ENCODE results near the gene ERRFI1.

DNA sequence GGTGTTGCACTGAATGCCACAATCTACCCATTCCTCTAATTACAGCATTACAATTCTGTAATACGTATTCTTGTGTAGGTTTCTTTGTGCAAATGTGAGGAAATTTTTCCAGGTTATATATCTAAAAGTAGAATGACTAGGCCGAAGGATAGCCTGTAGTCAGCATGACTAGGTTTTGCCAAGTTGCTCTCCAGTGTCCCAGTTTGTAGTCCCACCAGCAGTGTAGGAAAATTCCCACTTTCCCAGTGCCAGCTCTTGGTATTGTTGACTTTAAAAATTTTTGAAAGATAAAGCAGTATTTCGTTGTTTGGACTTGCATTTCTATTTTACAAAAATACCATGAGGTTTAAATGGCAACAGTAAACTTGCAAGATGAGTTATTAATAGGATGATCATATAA is 61.6 kb downstream of the ERRFI1 start:
- TF ChIP-seq, protein P1, sequence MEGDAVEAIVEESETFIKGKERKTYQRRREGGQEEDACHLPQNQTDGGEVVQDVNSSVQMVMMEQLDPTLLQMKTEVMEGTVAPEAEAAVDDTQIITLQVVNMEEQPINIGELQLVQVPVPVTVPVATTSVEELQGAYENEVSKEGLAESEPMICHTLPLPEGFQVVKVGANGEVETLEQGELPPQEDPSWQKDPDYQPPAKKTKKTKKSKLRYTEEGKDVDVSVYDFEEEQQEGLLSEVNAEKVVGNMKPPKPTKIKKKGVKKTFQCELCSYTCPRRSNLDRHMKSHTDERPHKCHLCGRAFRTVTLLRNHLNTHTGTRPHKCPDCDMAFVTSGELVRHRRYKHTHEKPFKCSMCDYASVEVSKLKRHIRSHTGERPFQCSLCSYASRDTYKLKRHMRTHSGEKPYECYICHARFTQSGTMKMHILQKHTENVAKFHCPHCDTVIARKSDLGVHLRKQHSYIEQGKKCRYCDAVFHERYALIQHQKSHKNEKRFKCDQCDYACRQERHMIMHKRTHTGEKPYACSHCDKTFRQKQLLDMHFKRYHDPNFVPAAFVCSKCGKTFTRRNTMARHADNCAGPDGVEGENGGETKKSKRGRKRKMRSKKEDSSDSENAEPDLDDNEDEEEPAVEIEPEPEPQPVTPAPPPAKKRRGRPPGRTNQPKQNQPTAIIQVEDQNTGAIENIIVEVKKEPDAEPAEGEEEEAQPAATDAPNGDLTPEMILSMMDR (IDR thresholded peaks at IDR 0.05), result no peak
- TF ChIP-seq POLR2AphosphoS5 (IDR thresholded peaks at IDR 0.05), result no peak
- no peak for TF ChIP-seq EP300 (IDR thresholded peaks at IDR 0.05)

All from esophagus muscularis mucosa (tissue), 4 donors.